Subcutaneous adipose tissue (tissue), 4 donors: Measurements from ENCODE around the gene PEBP1. TPM values are rescaled to one million over a fixed set of nuclear protein-coding genes. Genes with fewer than 3 reads are reported as not detected.

ENCODE experiments used
- CTCF ChIP-seq: fragments of 450-650 bp; IDR thresholded peaks from one replicate; pipeline ENCODE4 v1.5.1; 2016; ENCODE audit warnings: low read depth, mild to moderate bottlenecking, control low read depth, antibody characterized with exemption, moderate library complexity
- total RNA-seq, 4 donors: library from RNA; depleted of rRNA; stranded (reverse); fragments of >200 nt; gene quantifications; one replicate each; pipeline ENCODE4 v1.1.0, GENCODE V29; 2016

The PEBP1 gene
- total RNA-seq, 4 donors from 2014 or later: 207 to 336 (median 255) TPM

- TF ChIP-seq CTCF: no peak
Observed at GRCh38 chr12:118185602-118186397, 49.9 kb downstream of the PEBP1 start.

GRCh38 chr12:118187751-118188435 lies 52.0 kb downstream of the PEBP1 start:
- TF ChIP-seq CTCF: no peak

GRCh38 chr12:118188690-118189371 lies 52.9 kb downstream of the PEBP1 start:
- no peak for TF ChIP-seq CTCF

GRCh38 chr12:118189741-118190191 lies 53.8 kb downstream of the PEBP1 start:
- no peak for TF ChIP-seq CTCF

- TF ChIP-seq CTCF: no peak
Observed at GRCh38 chr12:118190266-118190665, 54.3 kb downstream of the PEBP1 start.

GRCh38 chr12:118193477-118193876 lies 57.6 kb downstream of the PEBP1 start:
- no peak for TF ChIP-seq CTCF

- TF ChIP-seq CTCF: no peak
Observed at GRCh38 chr12:118193958-118194357, 58.0 kb downstream of the PEBP1 start.
